Neuronal stem cell (in vitro differentiated cells): ENCODE results near the gene CT45A5.
"Not testable (repeated sequence)": the region's sequence is repeated elsewhere in the genome, so short reads cannot be mapped to it uniquely, and the experiment has no call there.

Experiments
- DNase-seq: peaks from one replicate; pipeline ENCODE4 v3.0.0-alpha.2; 2013; ENCODE audit warnings: low spot score
- H2AFZ ChIP-seq: one replicate; pipeline ENCODE4 v1.6.1; 2013; ENCODE audit warnings: mild to moderate bottlenecking, low read length, inconsistent platforms
- H2AK5ac ChIP-seq: 2 replicates; pipeline ENCODE4 v1.6.1; 2013; ENCODE audit warnings: low read depth, mild to moderate bottlenecking, inconsistent platforms, low read length, moderate library complexity, mixed read lengths
- H2BK120ac ChIP-seq: 2 replicates; pipeline ENCODE4 v1.6.1; 2013; ENCODE audit warnings: low read depth, mild to moderate bottlenecking, inconsistent platforms, low read length, moderate library complexity, mixed read lengths
- H2BK12ac ChIP-seq: one replicate; pipeline ENCODE4 v1.6.1; 2013; ENCODE audit warnings: low read length, inconsistent platforms
- H2BK15ac ChIP-seq: 2 replicates; pipeline ENCODE4 v1.6.1; 2013; ENCODE audit warnings: mild to moderate bottlenecking, low read length, inconsistent platforms, mixed read lengths
- H2BK5ac ChIP-seq: one replicate; pipeline ENCODE4 v1.6.1; 2013; ENCODE audit warnings: inconsistent platforms, mild to moderate bottlenecking, low read length, moderate library complexity
- H3K14ac ChIP-seq: one replicate; pipeline ENCODE4 v1.6.1; 2013; ENCODE audit warnings: low read length, inconsistent platforms
- H3K18ac ChIP-seq: 2 replicates; pipeline ENCODE4 v1.6.1; 2013; ENCODE audit warnings: low read length, inconsistent platforms
- H3K23ac ChIP-seq: 2 replicates; pipeline ENCODE4 v1.6.1; 2013; ENCODE audit warnings: low read depth, mild to moderate bottlenecking, mixed read lengths, low read length, inconsistent platforms; ENCODE audit not compliant: poor library complexity
- H3K27ac ChIP-seq: replicated peaks from 3 replicates; pipeline ENCODE4 v1.5.1; 2013; ENCODE audit warnings: low read length, inconsistent platforms
- H3K27me3 ChIP-seq, 3 experiments: 2 replicates each; pipeline ENCODE4 v1.6.1; 2013; ENCODE audit warnings: low read length in 3 of 3, mild to moderate bottlenecking in 2 of 3, inconsistent platforms in 1 of 3, low read depth in 1 of 3, mixed read lengths in 1 of 3, moderate library complexity in 1 of 3; ENCODE audit not compliant: control insufficient read depth in 3 of 3, insufficient read depth in 3 of 3
- H3K36me3 ChIP-seq, 2 donors: replicated peaks in 1 of 2; 2 replicates each; pipeline ENCODE4 v1.6.1; 2013; ENCODE audit warnings: low read length in 2 of 2; ENCODE audit not compliant: control insufficient read depth in 2 of 2, insufficient read depth in 2 of 2
- H3K4ac ChIP-seq: 2 replicates; pipeline ENCODE4 v1.6.1; 2013; ENCODE audit warnings: inconsistent platforms, mild to moderate bottlenecking, low read length, moderate library complexity
- H3K4me1 ChIP-seq, 2 donors: 1 replicate in 1 of 2; 2 replicates in 1 of 2; pipeline ENCODE4 v1.6.1; 2013; ENCODE audit warnings: low read length in 2 of 2, low read depth in 1 of 2; ENCODE audit not compliant: control insufficient read depth in 2 of 2, insufficient read depth in 1 of 2
- H3K4me2 ChIP-seq: one replicate; pipeline ENCODE4 v1.6.1; 2013; ENCODE audit warnings: mild to moderate bottlenecking, low read length, inconsistent platforms; ENCODE audit not compliant: insufficient read depth, poor library complexity, severe bottlenecking
- H3K4me3 ChIP-seq, 2 donors: 2 replicates each; pipeline ENCODE4 v1.5.1; 2013; ENCODE audit warnings: low read length in 2 of 2, mild to moderate bottlenecking in 2 of 2, inconsistent platforms in 1 of 2, moderate library complexity in 1 of 2
- H3K79me1 ChIP-seq: one replicate; pipeline ENCODE4 v1.6.1; 2013; ENCODE audit warnings: low read depth, mild to moderate bottlenecking, inconsistent platforms, low read length, moderate library complexity
- H3K9ac ChIP-seq: one replicate; pipeline ENCODE4 v1.6.1; 2013; ENCODE audit warnings: mild to moderate bottlenecking, low read depth, low read length, inconsistent platforms; ENCODE audit not compliant: poor library complexity
- H3K9me3 ChIP-seq, 2 donors: replicated peaks in 1 of 2; 2 replicates each; pipeline versions ENCODE3 to v1.6.1; 2013; ENCODE audit warnings: low read length in 2 of 2, mild to moderate bottlenecking in 2 of 2, inconsistent platforms in 1 of 2, low read depth in 1 of 2, mixed read lengths in 1 of 2, moderate library complexity in 1 of 2; ENCODE audit not compliant: control insufficient read depth in 2 of 2, insufficient read depth in 1 of 2
- H4K8ac ChIP-seq: one replicate; pipeline ENCODE4 v1.6.1; 2013; ENCODE audit warnings: low read depth, mild to moderate bottlenecking, inconsistent platforms, low read length, moderate library complexity
- H4K91ac ChIP-seq: one replicate; pipeline ENCODE4 v1.6.1; 2013; ENCODE audit warnings: low read length, low read depth, mild to moderate bottlenecking, inconsistent platforms; ENCODE audit not compliant: poor library complexity
- WGBS, 2 donors: extraction: QIAGEN DNeasy Blood & Tissue Kit; methylation state at CpG; one replicate each; pipeline ENCODE4 v1.1.7; 2013; ENCODE audit warnings: missing lambda C conversion rate in 2 of 2, mixed read lengths in 1 of 2; ENCODE audit not compliant: insufficient read length in 2 of 2, insufficient replicate concordance in 1 of 2; ENCODE audit errors: extremely low coverage in 2 of 2; 5-methylcytosine and 5-hydroxymethylcytosine counted together

The CT45A5 gene

DNA sequence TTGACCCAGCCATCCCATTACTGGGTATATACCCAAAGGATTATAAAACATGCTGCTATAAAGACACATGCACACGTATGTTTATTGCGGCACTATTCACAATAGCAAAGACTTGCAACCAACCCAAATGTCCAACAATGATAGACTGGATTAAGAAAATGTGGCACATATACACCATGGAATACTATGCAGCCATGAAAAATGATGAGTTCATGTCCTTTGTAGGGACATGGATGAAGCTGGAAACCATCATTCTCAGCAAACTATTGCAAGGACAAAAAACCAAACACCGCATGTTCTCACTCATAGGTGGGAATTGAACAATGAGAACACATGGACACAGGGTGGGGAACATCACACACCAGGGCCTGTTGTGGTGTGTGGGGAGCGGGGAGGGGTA is 40.6 kb downstream of the CT45A5 start:
- H2BK5ac ChIP-seq, H3K4me2 ChIP-seq, H3K18ac ChIP-seq, H3K4ac ChIP-seq, H3K79me1 ChIP-seq, H3K23ac ChIP-seq, H3K9ac ChIP-seq, H3K14ac ChIP-seq, H3K4me1 ChIP-seq, H3K27ac ChIP-seq, H2BK15ac ChIP-seq, H2BK12ac ChIP-seq, H3K27me3 ChIP-seq, H4K8ac ChIP-seq, H3K36me3 ChIP-seq, H3K4me3 ChIP-seq, DNase-seq, H2AFZ ChIP-seq, H2AK5ac ChIP-seq, H4K91ac ChIP-seq, H2BK120ac ChIP-seq, H3K9me3 ChIP-seq: not testable (repeated sequence)
- WGBS, 2 donors, result no CpG with 5 or more reads among the region's 4 CpGs

- no CpG with 5 or more reads among the region's 23 CpGs for WGBS, 2 donors
- no peak overlapping the region for H3K4ac ChIP-seq
Observed at GRCh38 chrX:135741192-135741715, 44.0 kb downstream of the CT45A5 start.

GRCh38 chrX:135740681-135741149 is 44.6 kb downstream of the CT45A5 start:
- WGBS, 2 donors, result no CpG with 5 or more reads among the region's 18 CpGs
- H3K14ac ChIP-seq, result no peak overlapping the region

More at GRCh38 chrX:135741192-135741715, 44.0 kb downstream of the CT45A5 start:
- Histone ChIP-seq H4K8ac (no peak overlapping the region), H3K18ac (no peak overlapping the region), H3K14ac (no peak overlapping the region), H3K9me3 (no peaks in the 10 kb centered on the region), H3K9ac (no peak overlapping the region), H3K36me3 (no peaks in the 10 kb centered on the region), H3K27ac (no peak overlapping the region), H3K79me1 (no peaks in the 10 kb centered on the region), H3K27me3 (no peaks in the 10 kb centered on the region), H3K4me2 (no peak overlapping the region), H2BK5ac (no peak overlapping the region), H3K23ac (no peak overlapping the region), H2BK15ac (no peak overlapping the region), H3K4me1 (no peaks in the 10 kb centered on the region), H4K91ac (no peak overlapping the region), H2BK12ac (no peak overlapping the region), H2BK120ac (no peak overlapping the region), H2AK5ac (no peak overlapping the region), H3K4me3 (no peak overlapping the region), H2AFZ (no peak overlapping the region)
- no peak for DNase-seq

GRCh38 chrX:135737366-135738071 is 47.8 kb downstream of the CT45A5 start:
- Histone ChIP-seq H3K4me3 (no peak overlapping the region), H3K36me3 (no peaks in the 10 kb centered on the region), H4K8ac (no peak overlapping the region), H4K91ac (no peak overlapping the region), H2AK5ac (no peak overlapping the region), H3K23ac (no peak overlapping the region), H3K79me1 (no peaks in the 10 kb centered on the region), H3K14ac (no peak overlapping the region), H3K27me3 (no peaks in the 10 kb centered on the region), H3K4ac (no peak overlapping the region), H3K4me2 (no peak overlapping the region), H3K18ac (no peak overlapping the region), H2BK120ac (no peak overlapping the region), H2BK15ac (no peak overlapping the region), H3K4me1 (no peaks in the 10 kb centered on the region), H2BK12ac (no peak overlapping the region), H2BK5ac (no peak overlapping the region), H2AFZ (no peak overlapping the region), H3K27ac (no peak overlapping the region), H3K9me3 (no peaks in the 10 kb centered on the region), H3K9ac (no peak overlapping the region)
- no peak for DNase-seq
- WGBS, 2 donors, result no CpG with 5 or more reads among the region's 4 CpGs

More at GRCh38 chrX:135740681-135741149, 44.6 kb downstream of the CT45A5 start:
- H4K91ac ChIP-seq, result no peak overlapping the region
- H3K18ac ChIP-seq, result no peak overlapping the region
- H3K4ac ChIP-seq, result no peak overlapping the region
- peak overlapping the region; percentile 23 for H2AFZ ChIP-seq
- no peak overlapping the region for H3K4me3 ChIP-seq
- H2BK15ac ChIP-seq, result no peak overlapping the region
- H3K27me3 ChIP-seq, result no peaks in the 10 kb centered on the region
- no peaks in the 10 kb centered on the region for H3K79me1 ChIP-seq
- H3K23ac ChIP-seq, result no peak overlapping the region
- no peaks in the 10 kb centered on the region for H3K36me3 ChIP-seq
- no peak overlapping the region for H2BK120ac ChIP-seq
- no peak overlapping the region for H3K9ac ChIP-seq
- H2BK12ac ChIP-seq, result no peak overlapping the region
- no peaks in the 10 kb centered on the region for H3K9me3 ChIP-seq
- H3K27ac ChIP-seq, result no peak overlapping the region
- no peak overlapping the region for H2BK5ac ChIP-seq
- no peak overlapping the region for H3K4me2 ChIP-seq
- no peak overlapping the region for H2AK5ac ChIP-seq
- H4K8ac ChIP-seq, result no peak overlapping the region
- no peaks in the 10 kb centered on the region for H3K4me1 ChIP-seq
- DNase-seq, result no peak
